PC-9 (cell line): ENCODE results near the gene SRPX.

Source experiments
- EZH2 ChIP-seq: fragments of 200-600 bp; sonication (generic); IDR thresholded peaks from 2 replicates; pipeline ENCODE4 v1.8.0; 2017; ENCODE audit warnings: antibody characterized with exemption, low read depth
- TF ChIP-seq, protein P1 (sequence below): fragments of 200-600 bp; sonication (generic); conservative IDR thresholded peaks from 2 replicates; pipeline ENCODE4 v1.6.1; 2017; ENCODE audit warnings: mixed run types, antibody characterized with exemption, mild to moderate bottlenecking, moderate library complexity

DNA sequence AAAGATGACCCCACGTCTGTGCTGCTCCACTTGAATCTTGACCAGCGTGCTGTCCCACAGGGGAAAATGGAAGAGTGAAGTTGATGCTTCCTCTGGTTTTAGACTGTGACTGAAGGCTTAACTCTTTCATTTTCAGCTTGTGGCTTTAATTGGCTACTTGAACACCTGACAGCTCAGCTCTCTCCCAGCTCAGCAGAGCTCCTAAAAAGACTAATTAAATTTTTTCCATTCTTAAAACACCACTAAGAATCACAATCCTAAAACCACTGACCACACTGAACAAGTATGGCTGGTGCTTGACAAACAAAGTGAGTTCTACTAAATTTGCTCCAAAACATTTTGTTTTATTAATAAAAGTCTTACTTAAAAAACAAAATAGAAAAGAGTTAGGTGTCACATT lies 71.7 kb downstream of the SRPX start:
- TF ChIP-seq, protein P1, sequence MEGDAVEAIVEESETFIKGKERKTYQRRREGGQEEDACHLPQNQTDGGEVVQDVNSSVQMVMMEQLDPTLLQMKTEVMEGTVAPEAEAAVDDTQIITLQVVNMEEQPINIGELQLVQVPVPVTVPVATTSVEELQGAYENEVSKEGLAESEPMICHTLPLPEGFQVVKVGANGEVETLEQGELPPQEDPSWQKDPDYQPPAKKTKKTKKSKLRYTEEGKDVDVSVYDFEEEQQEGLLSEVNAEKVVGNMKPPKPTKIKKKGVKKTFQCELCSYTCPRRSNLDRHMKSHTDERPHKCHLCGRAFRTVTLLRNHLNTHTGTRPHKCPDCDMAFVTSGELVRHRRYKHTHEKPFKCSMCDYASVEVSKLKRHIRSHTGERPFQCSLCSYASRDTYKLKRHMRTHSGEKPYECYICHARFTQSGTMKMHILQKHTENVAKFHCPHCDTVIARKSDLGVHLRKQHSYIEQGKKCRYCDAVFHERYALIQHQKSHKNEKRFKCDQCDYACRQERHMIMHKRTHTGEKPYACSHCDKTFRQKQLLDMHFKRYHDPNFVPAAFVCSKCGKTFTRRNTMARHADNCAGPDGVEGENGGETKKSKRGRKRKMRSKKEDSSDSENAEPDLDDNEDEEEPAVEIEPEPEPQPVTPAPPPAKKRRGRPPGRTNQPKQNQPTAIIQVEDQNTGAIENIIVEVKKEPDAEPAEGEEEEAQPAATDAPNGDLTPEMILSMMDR: no peak
- no peak for TF ChIP-seq EZH2
